OCI-LY3 (cell line): ENCODE measurements around the gene DCDC2.
"Not testable (repeated sequence)": the region's sequence is repeated elsewhere in the genome, so short reads cannot be mapped to it uniquely, and the experiment has no call there.

Experiments
- H2AFZ ChIP-seq: fragments of 200-600, 300-600 bp; shearing (Covaris generic); 2 replicates; pipeline ENCODE4 v1.6.0; 2014; ENCODE audit warnings: antibody characterized with exemption, low read depth, low read length
- H3K27ac ChIP-seq: fragments of 200-600, 300-600 bp; sonication (generic); 2 replicates; pipeline ENCODE4 v1.5.1; 2014; ENCODE audit warnings: mild to moderate bottlenecking, low read length, moderate library complexity, mixed read lengths
- H3K27me3 ChIP-seq: fragments of 200-600, 300-600 bp; sonication (generic); 2 replicates; pipeline ENCODE4 v1.6.1; 2014; ENCODE audit warnings: low read depth, low read length, mixed read lengths
- H3K36me3 ChIP-seq: fragments of 200-600, 300-600 bp; sonication (generic); replicated peaks from 2 replicates; pipeline ENCODE3; 2014; ENCODE audit warnings: low read depth, low read length, mixed read lengths
- H3K4me1 ChIP-seq: fragments of 300-600, 200-600 bp; sonication (generic); 2 replicates; pipeline ENCODE4 v1.6.1; 2014; ENCODE audit warnings: low read length, mixed read lengths
- H3K4me2 ChIP-seq: fragments of 200-600, 300-600 bp; sonication (generic); 2 replicates; pipeline ENCODE4 v1.6.1; 2014; ENCODE audit warnings: low read length, mixed read lengths
- H3K4me3 ChIP-seq: fragments of 300-600, 200-600 bp; sonication (generic); 2 replicates; pipeline ENCODE4 v1.5.1; 2014; ENCODE audit warnings: antibody characterized with exemption, mild to moderate bottlenecking, low read length, moderate library complexity
- H3K79me2 ChIP-seq: fragments of 300-600, 200-600 bp; shearing (Covaris generic); 2 replicates; pipeline ENCODE4 v1.6.1; 2014; ENCODE audit warnings: mild to moderate bottlenecking, low read length, mixed read lengths
- H3K9ac ChIP-seq: fragments of 300-600, 200-600 bp; shearing (Covaris generic); 2 replicates; pipeline ENCODE4 v1.6.0; 2014; ENCODE audit warnings: mild to moderate bottlenecking, low read length, moderate library complexity
- H3K9me3 ChIP-seq: fragments of 200-600, 300-600 bp; shearing (Covaris generic); 2 replicates; pipeline ENCODE4 v1.6.1; 2014; ENCODE audit warnings: low read length, mixed read lengths; ENCODE audit not compliant: insufficient read depth
- H4K20me1 ChIP-seq: fragments of 200-600, 300-600 bp; sonication (generic); 2 replicates; pipeline ENCODE4 v1.6.1; 2016; ENCODE audit warnings: low read length, mixed read lengths; ENCODE audit not compliant: insufficient read depth
- CTCF ChIP-seq: fragments of 200-600, 300-600 bp; sonication (generic); IDR thresholded peaks from 2 replicates; pipeline ENCODE4 v1.5.1; 2014; ENCODE audit warnings: antibody characterized with exemption, low read length, low read depth
- EZH2phosphoT487 ChIP-seq: fragments of 200-600 bp; shearing (Covaris generic); IDR thresholded peaks from 2 replicates; pipeline ENCODE4 v1.6.1; 2018; ENCODE audit warnings: antibody characterized with exemption, mixed run types, low read depth

Gene DCDC2

GRCh38 chr6:24145690-24146131 lies 212.1 kb downstream of the DCDC2 start:
- TF ChIP-seq CTCF: no peak
- TF ChIP-seq EZH2phosphoT487: no peak
- Histone ChIP-seq H3K4me1 (no peaks in the 10 kb centered on the region), H4K20me1 (no peaks in the 10 kb centered on the region), H3K9ac (no peak overlapping the region), H3K36me3 (no peaks in the 10 kb centered on the region), H3K79me2 (no peaks in the 10 kb centered on the region), H3K27me3 (no peaks in the 10 kb centered on the region), H3K4me2 (no peak overlapping the region), H3K27ac (no peak overlapping the region), H3K9me3 (no peaks in the 10 kb centered on the region), H2AFZ (no peak overlapping the region), H3K4me3 (no peak overlapping the region)

- H4K20me1 ChIP-seq, H3K4me3 ChIP-seq, H3K79me2 ChIP-seq, H3K36me3 ChIP-seq, H2AFZ ChIP-seq, H3K9me3 ChIP-seq, H3K27me3 ChIP-seq, H3K4me2 ChIP-seq, H3K27ac ChIP-seq, H3K4me1 ChIP-seq, H3K9ac ChIP-seq: not testable (repeated sequence)
Measured at GRCh38 chr6:24142733-24143132, 215.1 kb downstream of the DCDC2 start.

GRCh38 chr6:24140591-24140990 lies 217.3 kb downstream of the DCDC2 start:
- TF ChIP-seq EZH2phosphoT487 (no peak), CTCF (no peak)

GRCh38 chr6:24139639-24140038 lies 218.2 kb downstream of the DCDC2 start:
- Histone ChIP-seq H3K27me3 (no peaks in the 10 kb centered on the region), H3K27ac (no peak overlapping the region), H4K20me1 (no peaks in the 10 kb centered on the region), H3K9ac (no peak overlapping the region), H3K4me1 (no peaks in the 10 kb centered on the region), H3K4me2 (no peak overlapping the region), H3K9me3 (no peaks in the 10 kb centered on the region), H3K36me3 (no peaks in the 10 kb centered on the region), H2AFZ (no peak overlapping the region), H3K79me2 (no peaks in the 10 kb centered on the region), H3K4me3 (no peak overlapping the region)
- TF ChIP-seq EZH2phosphoT487 (no peak), CTCF (no peak)

More at GRCh38 chr6:24140591-24140990, 217.3 kb downstream of the DCDC2 start:
- Histone ChIP-seq H3K27me3 (no peaks in the 10 kb centered on the region), H3K4me1 (no peaks in the 10 kb centered on the region), H2AFZ (no peak overlapping the region), H3K27ac (no peak overlapping the region), H3K9ac (no peak overlapping the region), H3K79me2 (no peaks in the 10 kb centered on the region), H3K36me3 (no peaks in the 10 kb centered on the region), H3K4me3 (no peak overlapping the region), H3K4me2 (no peak overlapping the region), H3K9me3 (no peaks in the 10 kb centered on the region), H4K20me1 (no peaks in the 10 kb centered on the region)

GRCh38 chr6:24139080-24139479 lies 218.8 kb downstream of the DCDC2 start:
- H3K27me3 ChIP-seq: no peaks in the 10 kb centered on the region
- TF ChIP-seq EZH2phosphoT487 (no peak), CTCF (no peak)
- H3K27ac ChIP-seq: no peak overlapping the region
- no peaks in the 10 kb centered on the region for H3K9me3 ChIP-seq
- H4K20me1 ChIP-seq: no peaks in the 10 kb centered on the region
- no peaks in the 10 kb centered on the region for H3K79me2 ChIP-seq
- no peak overlapping the region for H2AFZ ChIP-seq
- no peak overlapping the region for H3K4me2 ChIP-seq
- no peak overlapping the region for H3K9ac ChIP-seq
- H3K36me3 ChIP-seq: no peaks in the 10 kb centered on the region
- no peaks in the 10 kb centered on the region for H3K4me1 ChIP-seq
- no peak overlapping the region for H3K4me3 ChIP-seq
